ENCODE results near the gene CDC5L.

GRCh38 chr6:44366781-44367180, 20.7 kb upstream of the CDC5L start:
- no peak for TF ChIP-seq CTCF (IDR thresholded peaks at IDR 0.05)
- TF ChIP-seq POLR2A (IDR thresholded peaks at IDR 0.05): no peak
